HG02970 (cell line): ENCODE results near the gene PLPP3.

Experiments used
- ATAC-seq: cut with Tn5 transposase; IDR thresholded peaks from one replicate; pipeline ENCODE4 v1.9.1; 2021; ENCODE audit warnings: mild to moderate bottlenecking, moderate library complexity, moderate number of reproducible peaks; ENCODE audit not compliant: unreplicated experiment, low FRiP score

PLPP3 gene

DNA sequence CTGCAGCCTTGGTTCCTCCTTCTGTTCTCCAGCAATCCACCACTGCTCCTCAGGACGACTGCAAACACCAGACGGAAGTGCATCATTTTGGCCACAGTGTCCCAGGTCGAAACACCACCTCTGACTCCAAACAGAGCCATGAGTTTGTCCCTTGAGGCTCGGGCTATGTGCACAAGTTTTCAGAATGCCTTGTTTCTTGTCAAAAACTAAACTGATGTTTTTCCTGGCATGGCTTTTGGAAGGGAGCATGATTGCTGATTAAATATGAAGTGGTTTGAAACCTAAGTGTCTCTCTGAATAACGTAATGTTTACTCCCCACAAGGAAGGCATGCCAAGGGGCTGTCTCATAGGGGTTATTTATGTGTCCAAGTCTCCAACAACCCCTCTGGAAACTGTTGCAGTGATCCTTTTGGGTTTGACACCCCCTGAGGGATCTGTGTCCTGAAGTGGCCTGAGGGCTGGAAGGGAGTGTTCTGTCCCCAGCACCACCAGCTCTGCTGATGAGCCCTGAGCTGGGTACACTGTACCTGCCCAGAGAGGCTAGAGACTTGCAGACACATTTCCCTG is 132.7 kb downstream of the PLPP3 start:
- no peak for ATAC-seq

GRCh38 chr1:56444960-56445646 is 134.3 kb downstream of the PLPP3 start:
- ATAC-seq: no peak
